BLaER1 treated with 17β-estradiol and CSF1 and Interleukin-3, amounts not matched to agents 10 nM and 100 nM (cell line): ENCODE results near the gene PDE4B.

Experiments
- H3K27ac ChIP-seq, 11 experiments: shearing (Covaris generic); formaldehyde crosslinking; 2 replicates each; pipeline ENCODE4 v1.8.1; 2022
- H3K27me3 ChIP-seq, 11 experiments: shearing (Covaris generic); formaldehyde crosslinking; 2 replicates each; pipeline ENCODE4 v1.8.1; 2022
- H3K36me3 ChIP-seq, 11 experiments: shearing (Covaris generic); formaldehyde crosslinking; 2 replicates each; pipeline ENCODE4 v1.8.1; 2022
- H3K4me1 ChIP-seq, 10 experiments: shearing (Covaris generic); formaldehyde crosslinking; 2 replicates each; pipeline ENCODE4 v1.8.1; 2022
- H3K4me2 ChIP-seq, 11 experiments: shearing (Covaris generic); formaldehyde crosslinking; 2 replicates each; pipeline ENCODE4 v1.8.1; 2022
- H3K4me3 ChIP-seq, 10 experiments: shearing (Covaris generic); formaldehyde crosslinking; 2 replicates each; pipeline ENCODE4 v1.8.1; 2022
- H3K9ac ChIP-seq, 11 experiments: shearing (Covaris generic); formaldehyde crosslinking; 2 replicates each; pipeline ENCODE4 v1.8.1; 2022
- H3K9me3 ChIP-seq, 11 experiments: shearing (Covaris generic); formaldehyde crosslinking; replicated peaks in 1 of 11; 2 replicates each; pipeline ENCODE4 v1.8.1; 2022
- H4K20me1 ChIP-seq, 11 experiments: shearing (Covaris generic); formaldehyde crosslinking; 2 replicates each; pipeline ENCODE4 v1.8.1; 2022
- Cebpa-rat ChIP-seq, 11 experiments: shearing (Covaris generic); IDR thresholded peaks; 2 replicates each; pipeline ENCODE4 v1.8.1; 2022

The PDE4B gene

GRCh38 chr1:66262208-66262963, 469.7 kb downstream of the PDE4B start:
- Histone ChIP-seq H3K4me3 (no peak overlapping the region), H3K36me3 (no peaks in the 10 kb centered on the region), H3K4me1 (peaks cover 0 to 23% (median 0%) of the 10 kb centered on the region in 10 experiments; a peak in 5 of 20 replicates), H3K27me3 (no peaks in the 10 kb centered on the region), H3K27ac (no peak overlapping the region), H4K20me1 (no peaks in the 10 kb centered on the region), H3K9ac (no peak overlapping the region), H3K4me2 (no peak overlapping the region), H3K9me3 (no peaks in the 10 kb centered on the region)
- no peak for TF ChIP-seq Cebpa-rat (IDR thresholded peaks at IDR 0.05)

DNA sequence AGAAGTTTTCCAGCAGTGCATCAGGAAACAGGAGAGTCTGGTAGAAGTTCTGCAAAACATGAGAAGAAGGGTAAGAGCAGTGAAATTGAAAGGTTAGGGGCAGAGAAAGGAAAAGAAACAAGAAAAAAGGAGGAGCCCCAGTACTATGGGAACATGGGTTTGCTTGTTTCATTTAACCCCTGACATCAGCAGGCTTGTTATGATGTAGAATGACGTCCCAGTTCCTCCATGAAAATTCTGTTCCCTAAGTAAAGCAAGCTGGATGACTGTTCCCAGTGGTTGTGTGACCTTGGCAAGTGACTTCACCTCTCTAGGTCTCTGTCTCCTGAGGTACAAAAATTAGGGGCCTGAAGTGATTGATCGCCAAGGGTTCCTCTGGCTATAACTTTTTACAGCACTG, 472.6 kb downstream of the PDE4B start:
- Histone ChIP-seq H3K9ac (no peak overlapping the region), H3K36me3 (no peaks in the 10 kb centered on the region), H3K9me3 (no peaks in the 10 kb centered on the region), H3K4me1 (peaks cover 0 to 29% (median 0%) of the 10 kb centered on the region in 10 experiments; a peak in 5 of 20 replicates), H4K20me1 (no peaks in the 10 kb centered on the region), H3K4me3 (no peak overlapping the region), H3K27me3 (no peaks in the 10 kb centered on the region), H3K4me2 (no peak overlapping the region), H3K27ac (no peak overlapping the region)
- no peak for TF ChIP-seq Cebpa-rat (IDR thresholded peaks at IDR 0.05)

GRCh38 chr1:66265796-66266195, 473.1 kb downstream of the PDE4B start:
- no peaks in the 10 kb centered on the region for H3K27me3 ChIP-seq
- no peak overlapping the region for H3K9ac ChIP-seq
- peaks cover 0 to 31% (median 0%) of the 10 kb centered on the region in 10 experiments; a peak in 5 of 20 replicates for H3K4me1 ChIP-seq
- no peaks in the 10 kb centered on the region for H4K20me1 ChIP-seq
- TF ChIP-seq Cebpa-rat (IDR thresholded peaks at IDR 0.05) = no peak
- H3K9me3 ChIP-seq = no peaks in the 10 kb centered on the region
- H3K27ac ChIP-seq = no peak overlapping the region
- peak overlapping the region in 1 of 11 experiments; percentile 12; a peak in 1 of 22 replicates for H3K4me2 ChIP-seq
- no peaks in the 10 kb centered on the region for H3K36me3 ChIP-seq
- H3K4me3 ChIP-seq = no peak overlapping the region

DNA sequence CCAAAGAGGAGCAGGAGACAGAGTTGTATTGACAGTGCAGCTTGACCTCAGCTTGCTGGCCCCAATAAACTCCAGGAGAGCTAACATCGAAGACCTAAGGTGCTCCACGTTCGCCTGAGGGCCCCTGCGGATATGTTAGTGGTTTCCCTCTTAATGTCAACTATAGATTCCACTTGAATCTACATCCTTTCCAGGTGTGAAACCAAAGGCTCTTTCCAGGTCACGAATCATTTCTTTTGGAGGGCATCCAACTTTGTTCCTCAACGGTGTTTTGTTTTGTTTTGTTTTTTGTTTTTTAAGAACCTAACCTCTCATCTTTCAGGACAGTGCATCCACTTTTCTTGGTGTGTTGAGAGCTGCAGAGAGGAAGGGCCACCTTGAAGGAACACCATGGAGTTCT, 473.7 kb downstream of the PDE4B start:
- H3K9me3 ChIP-seq = no peaks in the 10 kb centered on the region
- H3K27ac ChIP-seq = no peak overlapping the region
- TF ChIP-seq Cebpa-rat (IDR thresholded peaks at IDR 0.05) = no peak
- H3K9ac ChIP-seq = no peak overlapping the region
- H3K4me3 ChIP-seq = no peak overlapping the region
- no peak overlapping the region for H3K4me2 ChIP-seq
- H3K27me3 ChIP-seq = no peaks in the 10 kb centered on the region
- no peaks in the 10 kb centered on the region for H4K20me1 ChIP-seq
- H3K36me3 ChIP-seq = no peaks in the 10 kb centered on the region
- H3K4me1 ChIP-seq = peaks cover 0 to 31% (median 3%) of the 10 kb centered on the region in 10 experiments; a peak in 12 of 20 replicates

GRCh38 chr1:66266756-66267155, 474.1 kb downstream of the PDE4B start:
- H3K4me2 ChIP-seq = no peak overlapping the region
- no peak for TF ChIP-seq Cebpa-rat (IDR thresholded peaks at IDR 0.05)
- H3K27ac ChIP-seq = no peak overlapping the region
- peaks cover 4 to 31% (median 7%) of the 10 kb centered on the region in 10 experiments; a peak in 15 of 20 replicates for H3K4me1 ChIP-seq
- H3K27me3 ChIP-seq = no peaks in the 10 kb centered on the region
- no peaks in the 10 kb centered on the region for H3K9me3 ChIP-seq
- no peak overlapping the region for H3K4me3 ChIP-seq
- H4K20me1 ChIP-seq = no peaks in the 10 kb centered on the region
- H3K9ac ChIP-seq = no peak overlapping the region
- no peaks in the 10 kb centered on the region for H3K36me3 ChIP-seq

GRCh38 chr1:66267201-66267940, 474.7 kb downstream of the PDE4B start:
- Histone ChIP-seq H3K36me3 (no peaks in the 10 kb centered on the region), H3K9me3 (no peaks in the 10 kb centered on the region), H3K9ac (no peak overlapping the region), H3K4me1 (peaks cover 10 to 34% (median 12%) of the 10 kb centered on the region in 10 experiments; a peak in 16 of 20 replicates), H3K4me2 (no peak overlapping the region), H3K27ac (no peak overlapping the region), H3K4me3 (no peak overlapping the region), H3K27me3 (no peaks in the 10 kb centered on the region), H4K20me1 (no peaks in the 10 kb centered on the region)
- no peak for TF ChIP-seq Cebpa-rat (IDR thresholded peaks at IDR 0.05)

DNA sequence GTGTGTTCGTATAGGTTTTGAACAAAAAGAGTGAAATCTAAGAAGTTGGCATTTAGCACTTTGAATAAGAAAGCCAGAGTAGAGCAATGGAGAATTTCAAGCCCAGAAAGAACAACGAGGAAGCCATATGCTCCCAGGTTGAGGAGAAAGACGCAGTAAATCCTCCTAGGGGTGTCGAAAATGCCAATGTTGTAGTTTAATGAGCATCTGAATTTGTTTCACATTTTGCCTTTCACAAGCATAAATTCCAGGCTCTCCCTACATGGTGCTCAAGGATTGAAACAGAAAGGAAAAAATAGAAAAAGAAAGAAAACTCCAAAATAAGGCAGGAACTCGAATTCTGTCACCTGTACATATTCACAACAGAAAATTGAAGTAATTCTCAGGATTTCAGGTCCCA, 476.5 kb downstream of the PDE4B start:
- Histone ChIP-seq H4K20me1 (no peaks in the 10 kb centered on the region), H3K27ac (no peak overlapping the region), H3K4me3 (no peak overlapping the region), H3K4me2 (no peak overlapping the region), H3K9me3 (no peaks in the 10 kb centered on the region), H3K4me1 (peaks cover 11 to 52% (median 22%) of the 10 kb centered on the region in 10 experiments; a peak in 17 of 20 replicates), H3K27me3 (no peaks in the 10 kb centered on the region), H3K36me3 (no peaks in the 10 kb centered on the region), H3K9ac (no peak overlapping the region)
- no peak for TF ChIP-seq Cebpa-rat (IDR thresholded peaks at IDR 0.05)

DNA sequence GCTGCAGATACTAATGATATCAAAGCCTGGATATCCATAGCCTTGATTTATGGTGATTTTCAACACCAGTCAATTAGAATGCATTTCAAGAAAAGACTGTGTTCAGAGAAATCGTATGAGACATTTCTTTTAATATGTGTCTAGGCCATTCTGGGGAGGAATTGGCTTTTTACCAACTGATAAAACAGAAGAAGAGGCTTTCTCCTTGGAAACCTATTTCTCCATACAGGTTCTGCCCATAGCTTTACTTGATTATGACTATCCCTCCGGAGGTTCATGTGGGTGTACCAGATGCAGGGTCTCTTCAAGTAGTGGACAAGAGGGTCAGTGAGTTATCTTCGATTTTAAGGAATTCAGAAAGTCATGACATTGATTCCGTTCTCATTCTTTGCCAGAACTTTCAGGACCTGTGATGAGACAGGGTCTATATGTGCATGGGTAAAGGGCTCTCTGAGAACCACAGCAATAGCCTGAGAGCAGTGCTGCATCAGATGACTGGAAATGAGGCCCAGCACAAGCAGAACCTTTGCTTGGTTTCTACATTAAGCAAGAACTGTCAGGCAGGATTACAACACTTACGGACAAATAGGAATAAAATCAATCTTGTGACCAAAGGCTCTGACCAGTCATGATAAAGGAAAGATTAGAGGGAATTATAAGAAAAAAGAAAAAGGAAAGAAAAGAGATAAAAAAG, 477.6 kb downstream of the PDE4B start:
- TF ChIP-seq Cebpa-rat (IDR thresholded peaks at IDR 0.05) = no peak
- H3K4me2 ChIP-seq = peak overlapping the region in 2 of 11 experiments; percentile 79 to 87; a peak in 4 of 22 replicates
- peak overlapping the region in 2 of 11 experiments; percentile 34; a peak in 2 of 22 replicates for H3K27ac ChIP-seq
- no peak overlapping the region for H3K9ac ChIP-seq
- H3K9me3 ChIP-seq = no peaks in the 10 kb centered on the region
- H4K20me1 ChIP-seq = no peaks in the 10 kb centered on the region
- no peaks in the 10 kb centered on the region for H3K27me3 ChIP-seq
- H3K4me1 ChIP-seq = peaks cover 14 to 62% (median 24%) of the 10 kb centered on the region in 10 experiments; a peak in 18 of 20 replicates
- no peak overlapping the region for H3K4me3 ChIP-seq
- H3K36me3 ChIP-seq = no peaks in the 10 kb centered on the region
